Measurements from ENCODE around the gene NPBWR2.

GRCh38 chr20:64082820-64083377 is 24.5 kb downstream of the NPBWR2 start:
- TF ChIP-seq CTCF (IDR thresholded peaks at IDR 0.05; ENCODE audit: insufficient read depth, low read depth, low read length): no peak
- no peak for TF ChIP-seq EZH2 (IDR thresholded peaks at IDR 0.05; ENCODE audit: insufficient read depth, low read length)

All from astrocyte (in vitro differentiated cells and primary cell).